Measurements from ENCODE around the gene SAMD4B.
"Not testable (repeated sequence)": the region's sequence is repeated elsewhere in the genome, so short reads cannot be mapped to it uniquely, and the experiment has no call there.

The SAMD4B gene

DNA sequence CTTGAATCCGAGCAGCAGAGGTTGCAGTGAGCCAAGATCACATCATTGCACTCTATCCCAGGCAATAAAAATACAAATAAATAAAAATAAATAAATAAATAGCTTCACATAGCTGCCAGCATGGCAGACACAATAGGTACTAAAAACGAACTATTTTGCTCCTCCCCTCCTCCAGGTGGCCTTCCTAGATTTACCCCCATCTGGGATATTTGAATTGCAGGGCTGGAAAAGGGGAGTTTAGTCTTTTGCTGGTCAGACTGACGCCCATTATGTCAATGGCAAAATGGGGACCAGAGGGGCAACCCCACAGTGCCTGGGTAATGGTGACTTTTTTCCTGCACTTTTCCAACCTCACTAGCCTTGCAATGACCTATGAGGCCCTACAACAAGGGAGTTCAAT is 5.7 kb upstream of the SAMD4B start:
- no peak for DNase-seq (ENCODE audit: low spot score)

- DNase-seq (ENCODE audit: low spot score), result no peak
Measured at GRCh38 chr19:39339674-39340073, 2.5 kb upstream of the SAMD4B start.

GRCh38 chr19:39340156-39340555 is 2.1 kb upstream of the SAMD4B start:
- not testable (repeated sequence) for DNase-seq (ENCODE audit: low spot score)

DNA sequence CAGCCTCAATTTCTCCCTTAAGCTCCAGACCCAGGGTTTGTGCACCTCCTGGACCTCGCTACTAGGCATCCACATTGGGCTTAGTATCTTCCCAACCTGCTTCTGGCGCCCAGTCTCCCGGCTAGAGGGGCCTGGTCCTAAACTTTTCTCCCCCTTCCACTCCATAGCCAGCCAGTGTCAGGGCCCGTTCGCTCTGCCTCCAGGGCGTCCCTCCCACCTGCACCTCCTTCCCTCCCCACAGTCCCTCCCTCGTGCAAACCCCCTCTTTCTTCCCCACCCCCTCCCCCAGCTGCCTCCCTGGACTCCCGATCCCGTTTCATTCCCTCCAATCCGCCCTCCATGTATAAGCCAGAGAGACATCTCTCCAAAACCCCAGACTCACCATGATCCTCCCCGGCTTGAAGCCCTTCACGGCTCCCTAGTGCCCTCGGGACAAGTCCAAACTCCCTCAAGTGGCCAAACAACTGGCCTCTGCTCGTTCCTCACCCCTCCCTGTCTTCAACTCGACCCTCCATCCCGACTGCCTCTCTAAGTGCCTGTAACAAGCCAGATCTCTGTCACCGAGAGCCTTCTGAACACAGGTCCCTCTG is 997 bp upstream of the SAMD4B start:
- peak; percentile 45 for DNase-seq (ENCODE audit: low spot score)

GRCh38 chr19:39342647-39343305 is 555 bp downstream of the SAMD4B start:
- no peak for DNase-seq (ENCODE audit: low spot score)

DNA sequence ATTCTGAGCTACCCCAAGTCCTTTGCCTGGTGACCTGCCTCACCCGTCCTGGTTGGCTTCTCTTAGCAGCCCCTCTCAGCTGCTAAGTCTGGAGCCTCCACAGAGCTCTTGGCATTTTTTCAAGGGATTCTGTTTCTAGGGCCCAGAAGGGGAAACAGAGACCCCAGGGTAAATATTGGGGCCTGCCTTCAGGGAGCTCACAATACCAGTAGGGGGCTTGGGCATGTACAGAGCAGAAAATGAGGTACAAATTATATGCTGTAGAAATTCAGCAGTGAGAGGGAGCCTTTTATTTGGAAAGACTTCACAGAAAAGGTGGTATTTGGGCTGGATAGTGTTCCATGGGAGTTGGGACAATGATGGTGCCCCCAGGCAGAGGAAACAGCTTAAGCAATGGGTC is 3.7 kb downstream of the SAMD4B start:
- no peak for DNase-seq (ENCODE audit: low spot score)

- no peak for DNase-seq (ENCODE audit: low spot score)
Measured at GRCh38 chr19:39347332-39348164, 5.3 kb downstream of the SAMD4B start.

DNA sequence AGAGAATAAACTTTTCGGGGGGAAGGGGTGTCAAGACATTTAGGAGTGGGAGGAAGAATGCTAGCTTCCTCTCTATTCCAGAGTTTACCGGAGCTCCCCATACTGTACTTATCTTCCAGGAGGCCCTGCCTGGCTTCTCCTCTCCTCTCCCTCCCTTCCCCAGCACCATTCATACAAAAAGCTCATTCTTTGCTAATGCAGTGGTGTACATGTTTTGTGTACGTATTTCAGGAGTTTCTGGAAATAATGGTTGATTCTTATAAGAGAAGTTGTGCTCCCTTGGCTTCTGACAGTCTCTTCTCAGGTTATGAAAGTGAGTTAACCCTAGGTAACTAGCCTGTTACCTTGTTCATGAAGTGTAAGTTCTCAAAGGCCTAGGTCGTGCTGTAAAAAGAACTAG is 7.1 kb downstream of the SAMD4B start:
- DNase-seq (ENCODE audit: low spot score), result no peak

GRCh38 chr19:39350156-39350555 is 7.9 kb downstream of the SAMD4B start:
- DNase-seq (ENCODE audit: low spot score), result no peak

- DNase-seq (ENCODE audit: low spot score), result no peak
Measured at GRCh38 chr19:39351537-39352064, 9.4 kb downstream of the SAMD4B start.

DNA sequence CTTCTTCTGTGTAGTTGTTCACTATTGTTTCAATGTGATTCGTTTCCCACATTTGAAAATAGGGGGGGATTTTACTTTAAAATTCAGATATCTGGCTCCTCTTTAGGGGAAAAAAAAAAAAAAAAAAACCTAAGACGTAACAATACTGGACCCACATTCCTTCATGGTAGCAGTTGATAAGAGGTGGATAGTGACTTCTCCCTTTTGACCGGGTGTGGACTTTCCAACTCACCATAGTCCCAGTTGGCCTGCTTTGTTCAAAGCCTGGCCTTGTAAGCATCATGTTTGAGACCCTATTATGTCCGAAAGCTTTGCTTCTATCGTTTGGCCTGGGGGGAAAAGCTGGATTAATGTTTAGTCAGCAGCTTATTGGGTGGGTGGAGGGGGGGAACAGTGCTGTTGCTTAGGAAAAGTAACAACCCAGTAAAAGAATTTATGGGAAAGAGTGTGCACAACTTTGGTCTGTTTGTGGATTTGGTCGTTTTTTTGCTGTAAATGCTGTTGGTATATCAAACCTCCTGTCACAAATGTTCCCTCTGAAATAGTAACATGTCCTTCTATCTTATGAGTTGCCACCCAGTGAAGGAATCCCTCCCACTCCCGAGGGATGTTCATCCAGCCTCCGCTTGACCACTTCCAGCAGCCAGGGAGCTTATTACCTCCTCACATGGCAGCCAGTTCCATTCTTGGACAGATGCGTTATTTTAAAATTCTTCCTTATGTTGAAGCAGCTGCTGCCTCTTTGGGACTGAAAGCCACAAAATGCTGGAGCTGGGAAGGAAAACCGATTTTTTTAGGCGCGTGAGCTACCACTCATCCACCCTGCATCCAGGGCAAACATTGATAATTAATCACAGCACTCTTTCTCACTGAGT is 10.4 kb downstream of the SAMD4B start:
- no peak for DNase-seq (ENCODE audit: low spot score)

DNA sequence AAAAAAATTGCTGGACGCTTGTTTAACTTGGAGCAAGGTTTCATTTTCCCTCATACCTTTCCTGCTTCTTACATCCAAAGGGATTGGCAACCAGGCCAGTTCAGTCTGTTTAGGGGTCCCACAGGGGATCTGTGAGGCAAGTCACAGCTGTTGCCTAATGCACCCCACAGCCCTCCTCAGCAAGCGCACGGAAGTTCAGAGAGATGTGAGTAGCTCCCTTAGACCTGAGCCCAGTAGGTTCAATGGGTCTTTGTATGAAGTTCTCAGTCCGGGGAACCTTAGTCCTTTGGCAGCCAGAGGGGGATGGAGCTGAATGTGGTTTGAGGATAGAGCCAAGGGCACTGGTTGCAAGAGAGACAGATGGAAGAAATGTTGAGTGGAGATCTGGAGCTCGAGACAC is 13.0 kb downstream of the SAMD4B start:
- no peak for DNase-seq (ENCODE audit: low spot score)

- no peak for DNase-seq (ENCODE audit: low spot score)
Measured at GRCh38 chr19:39356073-39356472, 13.9 kb downstream of the SAMD4B start.

DNA sequence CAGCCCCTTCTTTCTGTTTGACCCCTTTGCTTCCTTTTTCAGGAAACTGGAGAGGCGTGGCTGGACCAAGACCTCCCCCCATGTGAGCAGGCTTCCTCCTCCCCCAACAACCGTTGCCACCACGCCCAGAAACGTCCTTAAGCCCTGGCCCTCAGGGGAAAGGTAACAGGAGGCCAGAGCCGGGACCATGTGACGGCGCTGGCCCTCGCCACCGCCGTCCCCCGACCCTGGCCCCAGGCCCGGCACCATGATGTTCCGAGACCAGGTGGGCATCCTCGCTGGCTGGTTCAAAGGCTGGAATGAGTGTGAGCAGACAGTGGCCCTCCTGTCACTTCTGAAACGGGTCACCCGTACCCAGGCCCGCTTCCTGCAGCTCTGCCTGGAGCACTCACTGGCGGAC is 14.4 kb downstream of the SAMD4B start:
- DNase-seq (ENCODE audit: low spot score), result no peak

GRCh38 chr19:39359026-39359425 is 16.8 kb downstream of the SAMD4B start:
- DNase-seq (ENCODE audit: low spot score), result no peak

DNA sequence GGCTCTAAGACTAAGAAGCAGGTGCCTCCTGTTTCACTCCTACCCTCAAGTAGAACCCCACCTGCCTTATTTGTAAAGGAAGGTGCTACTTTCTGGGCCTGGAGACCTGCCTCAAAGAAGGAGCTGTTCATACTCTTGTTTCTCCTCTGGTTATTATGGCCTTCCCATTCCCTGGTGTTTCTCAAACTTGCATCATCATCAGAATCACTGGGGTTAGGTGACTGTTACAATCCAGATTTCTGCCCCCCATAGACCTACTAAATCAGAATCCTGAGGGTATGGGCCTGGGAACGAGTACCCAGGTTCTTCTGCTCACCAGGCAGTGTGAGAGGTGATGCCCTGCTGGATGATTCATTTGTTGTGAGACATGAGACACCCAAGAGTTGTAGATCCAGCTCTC is 18.4 kb downstream of the SAMD4B start:
- no peak for DNase-seq (ENCODE audit: low spot score)

DNA sequence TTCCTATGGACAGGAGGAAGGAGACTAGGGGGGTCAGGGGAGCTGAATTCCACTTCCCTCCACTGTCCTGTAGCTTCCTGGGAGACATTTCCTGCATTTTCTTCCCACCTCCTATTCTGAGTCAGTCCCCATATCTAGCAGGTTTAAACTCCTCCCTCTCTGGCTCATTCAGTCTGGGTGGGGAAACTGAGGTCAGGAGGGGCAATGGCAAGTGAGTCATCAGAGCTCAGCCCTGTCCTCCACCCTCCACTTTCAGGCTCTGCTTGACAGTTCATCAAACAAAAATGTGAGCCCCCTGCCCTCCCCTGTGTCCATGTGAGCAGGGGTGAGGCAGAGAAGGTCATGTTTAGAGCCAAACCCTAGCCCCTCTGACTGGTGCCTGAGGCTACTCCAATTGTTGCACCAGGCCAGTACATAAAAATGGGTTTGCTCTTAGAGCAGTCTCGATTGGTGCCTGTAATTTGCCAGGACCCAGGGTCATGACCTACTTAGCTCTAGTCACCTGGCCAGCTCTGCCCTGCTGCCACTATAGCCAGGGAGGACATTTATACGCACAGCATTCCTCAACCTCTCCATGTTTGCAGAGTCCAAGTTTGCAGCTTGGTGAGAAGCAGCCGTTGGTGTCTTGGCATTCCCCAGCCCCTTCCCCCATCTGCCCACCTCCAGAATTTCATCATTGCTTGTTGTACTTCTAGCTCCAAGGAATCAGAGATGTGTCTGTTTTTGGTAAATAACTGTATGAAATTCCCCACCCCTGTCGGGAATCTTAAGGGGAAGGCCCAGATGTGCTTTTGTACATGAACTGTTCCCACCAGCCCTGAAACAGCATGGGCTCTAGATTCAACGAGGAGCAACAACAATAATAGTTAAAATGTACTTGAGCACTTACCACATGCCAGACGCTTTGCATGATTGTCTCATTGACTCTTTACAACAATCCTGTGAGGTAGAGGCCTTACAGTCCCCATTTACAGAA is 20.7 kb downstream of the SAMD4B start:
- DNase-seq (ENCODE audit: low spot score), result no peak

GRCh38 chr19:39363901-39364457 is 21.8 kb downstream of the SAMD4B start:
- no peak for DNase-seq (ENCODE audit: low spot score)

- DNase-seq (ENCODE audit: low spot score), result no peak
Measured at GRCh38 chr19:39365531-39365930, 23.3 kb downstream of the SAMD4B start.

GRCh38 chr19:39369200-39369599 is 27.0 kb downstream of the SAMD4B start:
- DNase-seq (ENCODE audit: low spot score), result no peak

GRCh38 chr19:39370735-39371134 is 28.5 kb downstream of the SAMD4B start:
- DNase-seq (ENCODE audit: low spot score), result no peak
